ENCODE measurements around the gene LUC7L2.

GRCh38 chr7:139341776-139342226, 17.9 kb upstream of the LUC7L2 start:
- TF ChIP-seq CTCF (conservative IDR thresholded peaks at IDR 0.05) (no peak), EZH2 (IDR thresholded peaks at IDR 0.05; ENCODE audit: low read depth) (no peak)
